Measurements from ENCODE around the gene FSTL5. TPM values are rescaled to one million over a fixed set of nuclear protein-coding genes. Genes with fewer than 3 reads are reported as not detected.

Gene FSTL5
- total RNA-seq, 2 donors from 2014 or later, result not detected

DNA sequence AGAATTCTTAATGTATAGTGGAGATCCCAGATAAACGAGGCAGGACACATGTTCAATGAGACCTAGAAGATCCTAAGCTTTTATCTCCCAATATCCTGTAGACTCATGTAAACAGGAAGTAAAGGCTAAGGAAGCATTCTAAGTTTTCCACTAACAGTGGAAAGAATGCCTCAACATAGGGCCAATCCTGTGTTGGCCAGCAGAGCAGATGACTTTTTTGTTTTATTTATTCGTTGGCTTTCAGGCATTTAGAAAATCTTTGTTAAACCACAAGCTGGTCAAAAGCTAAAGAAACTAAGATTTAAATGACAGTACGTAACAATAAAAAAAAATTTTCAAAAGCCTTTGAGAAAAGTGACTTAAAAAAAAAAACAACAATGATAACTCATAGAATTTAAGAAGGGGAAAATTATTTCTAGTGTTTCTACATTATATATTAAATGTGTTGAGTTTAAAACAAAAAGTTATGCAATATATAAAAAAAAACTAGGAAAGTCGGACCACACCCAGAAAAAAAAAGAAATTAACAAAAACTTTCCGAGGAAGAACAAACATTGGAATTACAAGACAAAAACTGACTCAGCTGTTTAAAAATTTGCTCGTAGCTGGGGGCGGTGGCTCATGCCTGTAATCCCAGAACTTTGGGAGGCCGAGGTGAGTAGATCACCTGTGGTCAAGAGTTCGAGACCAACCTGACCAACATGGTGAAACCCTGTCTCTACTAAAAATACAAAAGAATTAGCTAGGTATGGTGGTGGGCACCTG, 759.3 kb downstream of the FSTL5 start:
- Histone ChIP-seq H3K9me3 (no peaks in the 10 kb centered on the region), H3K27ac (no peak overlapping the region), H3K4me3 (no peak overlapping the region), H3K27me3 (replicated peaks; ENCODE audit: insufficient read depth) (no peaks in the 10 kb centered on the region), H3K4me1 (ENCODE audit: control insufficient read depth in 1 of 2, low read depth in 2 of 2) (no peaks in the 10 kb centered on the region), H3K36me3 (no peaks in the 10 kb centered on the region)
- no peak for ATAC-seq (ENCODE audit: insufficient number of reproducible peaks, low FRiP score, low read depth)
- no peak for DNase-seq (ENCODE audit: low spot score)
- TF ChIP-seq, protein P1, sequence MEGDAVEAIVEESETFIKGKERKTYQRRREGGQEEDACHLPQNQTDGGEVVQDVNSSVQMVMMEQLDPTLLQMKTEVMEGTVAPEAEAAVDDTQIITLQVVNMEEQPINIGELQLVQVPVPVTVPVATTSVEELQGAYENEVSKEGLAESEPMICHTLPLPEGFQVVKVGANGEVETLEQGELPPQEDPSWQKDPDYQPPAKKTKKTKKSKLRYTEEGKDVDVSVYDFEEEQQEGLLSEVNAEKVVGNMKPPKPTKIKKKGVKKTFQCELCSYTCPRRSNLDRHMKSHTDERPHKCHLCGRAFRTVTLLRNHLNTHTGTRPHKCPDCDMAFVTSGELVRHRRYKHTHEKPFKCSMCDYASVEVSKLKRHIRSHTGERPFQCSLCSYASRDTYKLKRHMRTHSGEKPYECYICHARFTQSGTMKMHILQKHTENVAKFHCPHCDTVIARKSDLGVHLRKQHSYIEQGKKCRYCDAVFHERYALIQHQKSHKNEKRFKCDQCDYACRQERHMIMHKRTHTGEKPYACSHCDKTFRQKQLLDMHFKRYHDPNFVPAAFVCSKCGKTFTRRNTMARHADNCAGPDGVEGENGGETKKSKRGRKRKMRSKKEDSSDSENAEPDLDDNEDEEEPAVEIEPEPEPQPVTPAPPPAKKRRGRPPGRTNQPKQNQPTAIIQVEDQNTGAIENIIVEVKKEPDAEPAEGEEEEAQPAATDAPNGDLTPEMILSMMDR (IDR thresholded peaks at IDR 0.05), result no peak

DNA sequence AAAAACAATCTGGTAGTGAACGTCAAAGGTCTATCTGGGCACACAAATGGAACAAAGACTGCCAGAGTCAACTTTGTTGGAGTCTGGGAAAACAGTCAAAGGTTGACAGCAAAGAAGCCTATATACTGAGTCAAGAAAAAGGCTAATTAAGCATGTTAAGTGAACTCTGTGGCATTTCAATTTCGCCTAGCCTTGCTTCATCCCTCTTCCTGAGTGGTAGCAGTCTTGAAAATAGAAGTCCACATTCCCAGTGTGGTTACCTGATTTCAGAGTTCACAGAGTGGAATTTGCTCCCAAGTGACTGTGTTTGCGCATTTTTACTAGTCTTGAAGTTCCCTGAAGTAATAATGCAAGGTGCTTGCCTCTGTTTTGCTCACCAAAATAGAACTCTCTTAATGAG, 760.0 kb downstream of the FSTL5 start:
- DNase-seq (ENCODE audit: low spot score), result no peak
- H3K27ac ChIP-seq, result no peak overlapping the region
- H3K9me3 ChIP-seq, result no peaks in the 10 kb centered on the region
- H3K36me3 ChIP-seq, result no peaks in the 10 kb centered on the region
- no peaks in the 10 kb centered on the region for H3K27me3 ChIP-seq (replicated peaks; ENCODE audit: insufficient read depth)
- ATAC-seq (ENCODE audit: insufficient number of reproducible peaks, low FRiP score, low read depth), result no peak
- H3K4me3 ChIP-seq, result no peak overlapping the region
- H3K4me1 ChIP-seq (ENCODE audit: control insufficient read depth in 1 of 2, low read depth in 2 of 2), result no peaks in the 10 kb centered on the region
- TF ChIP-seq, protein P1 (IDR thresholded peaks at IDR 0.05), result no peak

DNA sequence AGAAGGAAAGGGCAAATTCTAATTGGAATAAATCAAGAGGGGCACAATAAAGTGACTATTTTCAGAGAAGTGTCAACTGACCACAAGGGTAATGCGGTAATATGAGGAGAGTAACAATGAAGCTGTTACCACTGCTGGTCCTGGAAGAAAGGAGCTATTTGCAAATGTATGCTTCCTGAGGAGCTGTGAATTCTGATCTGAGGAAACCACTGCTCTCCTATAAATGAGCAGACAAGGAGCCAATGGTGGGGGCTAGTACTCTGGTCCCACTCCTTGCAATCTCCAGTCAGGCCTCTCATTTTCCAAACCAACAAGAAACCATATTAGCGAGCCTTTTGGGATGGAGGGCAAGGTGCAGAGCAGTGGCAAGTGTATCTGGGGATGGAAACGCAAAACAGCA, 770.2 kb downstream of the FSTL5 start:
- ATAC-seq (ENCODE audit: insufficient number of reproducible peaks, low FRiP score, low read depth), result no peak
- TF ChIP-seq, protein P1 (IDR thresholded peaks at IDR 0.05), result no peak
- no peak for DNase-seq (ENCODE audit: low spot score)
- Histone ChIP-seq H3K9me3 (no peaks in the 10 kb centered on the region), H3K4me1 (ENCODE audit: control insufficient read depth in 1 of 2, low read depth in 2 of 2) (no peaks in the 10 kb centered on the region), H3K4me3 (no peak overlapping the region), H3K27me3 (replicated peaks; ENCODE audit: insufficient read depth) (no peaks in the 10 kb centered on the region), H3K36me3 (no peaks in the 10 kb centered on the region), H3K27ac (no peak overlapping the region)

DNA sequence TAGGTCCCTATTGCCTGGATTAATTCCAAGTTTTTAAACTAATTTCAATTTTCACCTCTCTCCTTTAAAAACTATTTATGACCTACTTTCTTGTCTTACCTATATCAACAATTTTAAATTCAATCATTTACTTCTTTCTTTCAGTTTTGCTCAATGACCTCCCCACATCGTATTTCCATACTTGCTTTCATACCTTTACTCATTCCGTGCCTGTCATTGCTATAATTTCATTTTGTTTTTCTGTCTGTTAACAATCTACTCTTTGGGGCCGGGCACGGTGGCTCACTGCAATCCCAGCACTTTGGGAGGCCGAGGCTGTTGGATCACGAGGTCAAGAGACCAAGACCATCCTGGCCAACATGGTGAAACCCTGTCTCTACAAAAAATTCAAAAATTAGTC, 781.1 kb downstream of the FSTL5 start:
- H3K4me3 ChIP-seq, result no peak overlapping the region
- H3K27ac ChIP-seq, result no peak overlapping the region
- H3K4me1 ChIP-seq (ENCODE audit: control insufficient read depth in 1 of 2, low read depth in 2 of 2), result no peaks in the 10 kb centered on the region
- DNase-seq (ENCODE audit: low spot score) (no peak), ATAC-seq (ENCODE audit: insufficient number of reproducible peaks, low FRiP score, low read depth) (no peak)
- H3K27me3 ChIP-seq (replicated peaks; ENCODE audit: insufficient read depth), result no peaks in the 10 kb centered on the region
- TF ChIP-seq, protein P1 (IDR thresholded peaks at IDR 0.05), result no peak
- H3K9me3 ChIP-seq, result no peaks in the 10 kb centered on the region
- H3K36me3 ChIP-seq, result no peaks in the 10 kb centered on the region

DNA sequence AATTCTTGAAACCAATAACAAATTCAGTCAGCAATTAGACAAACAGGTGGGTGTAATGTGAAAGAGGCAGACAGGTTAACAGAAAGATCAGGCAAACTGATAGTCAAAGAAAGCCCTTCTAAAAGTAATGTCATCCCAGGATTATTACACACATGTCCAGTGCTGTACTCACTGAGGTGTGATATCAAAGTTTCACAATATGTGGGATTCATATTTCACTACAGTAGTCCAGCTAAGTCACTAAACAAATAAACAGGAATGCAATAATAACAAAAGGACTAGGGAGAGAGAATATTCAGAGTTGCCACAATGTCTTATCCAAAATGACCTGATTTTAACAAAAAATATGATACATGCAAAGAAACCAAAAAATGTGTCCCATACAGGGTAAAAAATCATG, 787.5 kb downstream of the FSTL5 start:
- H3K4me1 ChIP-seq (ENCODE audit: control insufficient read depth in 1 of 2, low read depth in 2 of 2), result no peaks in the 10 kb centered on the region
- TF ChIP-seq, protein P1 (IDR thresholded peaks at IDR 0.05), result no peak
- H3K4me3 ChIP-seq, result no peak overlapping the region
- H3K9me3 ChIP-seq, result no peaks in the 10 kb centered on the region
- H3K27me3 ChIP-seq (replicated peaks; ENCODE audit: insufficient read depth), result no peaks in the 10 kb centered on the region
- DNase-seq (ENCODE audit: low spot score) (no peak), ATAC-seq (ENCODE audit: insufficient number of reproducible peaks, low FRiP score, low read depth) (no peak)
- no peak overlapping the region for H3K27ac ChIP-seq
- H3K36me3 ChIP-seq, result no peaks in the 10 kb centered on the region

All from thoracic aorta (tissue), 2 donors.